Heart left ventricle (tissue), 16 donors: ENCODE measurements around the gene FREM3. TPM values are rescaled to one million over a fixed set of nuclear protein-coding genes. Genes with fewer than 3 reads are reported as not detected.

ENCODE experiments used
- ATAC-seq, 4 donors: fragments of 200-7000 bp; cut with Tn5 transposase; one replicate each; pipeline ENCODE4 v1.9.1; 2020 to 2022; ENCODE audit warnings: moderate library complexity in 4 of 4, mild to moderate bottlenecking in 3 of 4, moderate number of reproducible peaks in 1 of 4
- DNase-seq, 5 donors: peaks; one replicate each; pipeline ENCODE4 v3.0.0-alpha.2; 2020
- H3K27ac ChIP-seq, 12 donors: fragments of 200-600 bp; sonication (generic) in 4 of 12; one replicate each; pipeline versions ENCODE4 v1.5.0 to v1.8.0; 2016 to 2022; ENCODE audit warnings: mild to moderate bottlenecking in 2 of 12
- H3K27me3 ChIP-seq, 9 donors: fragments of 200-600 bp; sonication (generic) in 2 of 9; one replicate each; pipeline versions ENCODE4 v1.5.1 to v1.8.0; 2016 to 2022; ENCODE audit warnings: mild to moderate bottlenecking in 3 of 9
- H3K36me3 ChIP-seq, 9 donors: fragments of 200-600 bp; sonication (generic) in 2 of 9; one replicate each; pipeline versions ENCODE4 v1.5.0 to v1.8.0; 2018 to 2022; ENCODE audit warnings: mild to moderate bottlenecking in 2 of 9
- H3K4me1 ChIP-seq, 12 donors: fragments of 200-600 bp; sonication (generic) in 4 of 12; one replicate each; pipeline versions ENCODE4 v1.5.0 to v1.8.0; 2016 to 2022; ENCODE audit warnings: mild to moderate bottlenecking in 3 of 12
- H3K4me3 ChIP-seq, 12 donors: fragments of 200-600 bp; sonication (generic) in 4 of 12; one replicate each; pipeline versions ENCODE4 v1.5.0 to v1.8.0; 2017 to 2022; ENCODE audit warnings: mild to moderate bottlenecking in 9 of 12, moderate library complexity in 4 of 12
- H3K9me3 ChIP-seq, 12 donors: fragments of 200-600 bp; sonication (generic) in 4 of 12; one replicate each; pipeline versions ENCODE4 v1.5.0 to v1.8.0; 2016 to 2022; ENCODE audit warnings: mild to moderate bottlenecking in 1 of 12
- CTCF ChIP-seq, 12 donors: fragments of 200-600 bp; sonication (generic) in 4 of 12; IDR thresholded peaks; one replicate each; pipeline versions ENCODE4 v1.5.0 to v1.8.0; 2018 to 2022; ENCODE audit warnings: antibody characterized with exemption in 12 of 12, mild to moderate bottlenecking in 5 of 12
- POLR2A ChIP-seq, 2 donors: fragments of 450-650 bp; IDR thresholded peaks; one replicate each; pipeline ENCODE4 v1.6.1; 2017; ENCODE audit warnings: antibody characterized with exemption in 2 of 2, mild to moderate bottlenecking in 2 of 2, moderate library complexity in 2 of 2
- WGBS, 4 donors: extraction: QIAGEN DNeasy Blood & Tissue Kit in 2 of 4; methylation state at CpG; one replicate each; pipeline versions ENCODE4 v1.1.5 to v1.1.7; 2013 to 2018; 5-methylcytosine and 5-hydroxymethylcytosine counted together
- intact Hi-C, 10 donors: fragments of 100-400 bp; cut with DNase I; formaldehyde crosslinking; loops; one replicate each; pipeline versions ENCODE4 v1.11.1 to v1.14.2; 2022
- polyA plus RNA-seq, 2 donors: library from polyadenylated mRNA; stranded (reverse); fragments of 200-250 nt; gene quantifications; one replicate each; pipeline ENCODE4 v1.2.3, GENCODE V29; 2013
- total RNA-seq, 9 donors: library from RNA; depleted of rRNA in 2 of 9; stranded (reverse); fragments of >200 nt in 2 of 9; fragmentation: NEBNext Ultra II Directional in 3 of 9; extraction: Animal tissue kit (Norgen Biotek cat#: 25700) in 3 of 9; gene quantifications; one replicate each; pipeline versions ENCODE4 v1.1.0 to v1.2.4, GENCODE V29; 2016 to 2023
- donor health status: ischemic (EF 13 %, LVEDD 7.1; RV severe dilation, severe dysfunction).
- donor health status: healthy with polysubstance abuse.
- donor health status: DM: no; HTN: yes; CAD: no.
- donor health status: DM: no; HTN: no; CAD: no.
- donor health status: ischemic (EF 25% LVEDD 6.9; RV normal size, moderate dysfunction).
- donor health status: ischemic (EF 25% LVEDD 5.7; RV mildly dilated, moderate dysfunction).
- donor health status: healthy.
- donor health status: DM: yes; HTN: yes; CAD: no.
- donor health status: ischemic (EF 35%, LVEDD 5.7; RV mildly dilated, moderate dysfunction).
- donor health status: nonischemic (EF 11% LVEDD 7.7; RV severe dilation, severe dysfunction).
- donor health status: DM: yes; HTN: yes; CAD: no.
- donor health status: PGD.
- donor health status: ischemic (EF 29% LVEDD 5.4; RV normal size, mild dysfunction).
- donor health status: nonischemic (EF 23%, LVEDD 6.1; RV moderate dilation, normal function).

Gene FREM3
- total and polyA plus RNA-seq, 11 donors: 0.01 to 0.13 TPM; not detected in 9

- DNase-seq: no peak
- Histone ChIP-seq H3K27me3 (peaks cover 13 to 46% (median 24%) of the 10 kb centered on the region in 9 donors), H3K27ac (no peak overlapping the region), H3K4me3 (peak overlapping the region in 9 of 12 donors; percentile 31 to 52 (median 45)), H3K36me3 (no peaks in the 10 kb centered on the region), H3K9me3 (no peaks in the 10 kb centered on the region), H3K4me1 (peaks cover 0 to 19% (median 13%) of the 10 kb centered on the region in 12 donors)
- intact Hi-C loops: no loop called here
- 28 to 55% (median 37%) methylated on average over 6 of the region's 6 CpGs for WGBS, 4 donors
- TF ChIP-seq CTCF (IDR thresholded peaks at IDR 0.05) (no peak), POLR2A (IDR thresholded peaks at IDR 0.05) (no peak)
- ATAC-seq: no peak
Observed at GRCh38 chr4:143701365-143701764, 890 bp upstream of the FREM3 start.

- peak in 4 of 5 donors; percentile 13 to 67 (median 41) for DNase-seq
Observed at GRCh38 chr4:143700046-143700415, 444 bp downstream of the FREM3 start.

GRCh38 chr4:143699331-143700045 is 987 bp downstream of the FREM3 start:
- peaks cover 13 to 50% (median 24%) of the 10 kb centered on the region in 9 donors for H3K27me3 ChIP-seq
- ATAC-seq: peak in 1 of 4 donors; percentile 20
- H3K27ac ChIP-seq: no peak overlapping the region
- peak overlapping the region in 11 of 12 donors; percentile 31 to 52 (median 44) for H3K4me3 ChIP-seq
- DNase-seq: no peak
- H3K36me3 ChIP-seq: no peaks in the 10 kb centered on the region
- no peak for TF ChIP-seq POLR2A (IDR thresholded peaks at IDR 0.05)
- TF ChIP-seq CTCF (IDR thresholded peaks at IDR 0.05): no peak
- H3K4me1 ChIP-seq: peaks cover 0 to 19% (median 13%) of the 10 kb centered on the region in 12 donors
- no peaks in the 10 kb centered on the region for H3K9me3 ChIP-seq
- WGBS, 4 donors: 38 to 76% (median 54%) methylated on average over 11 to 40 of the region's 40 CpGs
- intact Hi-C loops: no loop called here

More at GRCh38 chr4:143700046-143700415, 444 bp downstream of the FREM3 start:
- Histone ChIP-seq H3K27me3 (peaks cover 13 to 50% (median 24%) of the 10 kb centered on the region in 9 donors), H3K9me3 (no peaks in the 10 kb centered on the region), H3K4me1 (peaks cover 0 to 19% (median 13%) of the 10 kb centered on the region in 12 donors), H3K27ac (no peak overlapping the region), H3K4me3 (peak overlapping the region; percentile 31 to 52 (median 43)), H3K36me3 (no peaks in the 10 kb centered on the region)
- TF ChIP-seq CTCF (IDR thresholded peaks at IDR 0.05): no peak
- TF ChIP-seq POLR2A (IDR thresholded peaks at IDR 0.05): no peak
- peak in 3 of 4 donors; percentile 38 to 69 (median 47) for ATAC-seq
- WGBS, 4 donors: 1% methylated on average over 18 to 34 of the region's 34 CpGs; no CpG with 5 or more reads in 1 of the 4 donors
- intact Hi-C loops: no loop called here

GRCh38 chr4:143693856-143694255 is 6.6 kb downstream of the FREM3 start:
- Histone ChIP-seq H3K4me3 (no peak overlapping the region), H3K9me3 (peaks cover 0 to under 1% (median 0%) of the 10 kb centered on the region in 12 donors), H3K36me3 (no peaks in the 10 kb centered on the region), H3K4me1 (no peaks in the 10 kb centered on the region), H3K27ac (no peak overlapping the region), H3K27me3 (peaks cover under 1 to 30% (median 6%) of the 10 kb centered on the region in 9 donors)
- 66 to 71% (median 69%) methylated on average over 4 of the region's 4 CpGs for WGBS, 4 donors
- no peak for DNase-seq
- TF ChIP-seq CTCF (IDR thresholded peaks at IDR 0.05): no peak
- TF ChIP-seq POLR2A (IDR thresholded peaks at IDR 0.05): no peak
- intact Hi-C loops: no loop called here
- no peak for ATAC-seq
